HG02610 (cell line): ENCODE measurements around the gene EZR.

Source experiments
- ATAC-seq: cut with Tn5 transposase; IDR thresholded peaks from one replicate; pipeline ENCODE4 v1.9.1; 2021; ENCODE audit warnings: mild to moderate bottlenecking, moderate library complexity; ENCODE audit not compliant: unreplicated experiment

EZR gene

GRCh38 chr6:158780246-158780884 lies 38.8 kb downstream of the EZR start:
- no peak for ATAC-seq

- no peak for ATAC-seq
Observed at GRCh38 chr6:158778005-158778527, 41.1 kb downstream of the EZR start.

GRCh38 chr6:158777510-158777909 lies 41.7 kb downstream of the EZR start:
- ATAC-seq: no peak

GRCh38 chr6:158776737-158777136 lies 42.4 kb downstream of the EZR start:
- no peak for ATAC-seq

GRCh38 chr6:158775832-158776231 lies 43.3 kb downstream of the EZR start:
- ATAC-seq: no peak

GRCh38 chr6:158774717-158775449 lies 44.3 kb downstream of the EZR start:
- ATAC-seq: no peak

GRCh38 chr6:158773581-158774449 lies 45.4 kb downstream of the EZR start:
- ATAC-seq: no peak

- no peak for ATAC-seq
Observed at GRCh38 chr6:158772851-158773371, 46.3 kb downstream of the EZR start.

- ATAC-seq: no peak
Observed at GRCh38 chr6:158772172-158772571, 47.0 kb downstream of the EZR start.

- no peak for ATAC-seq
Observed at GRCh38 chr6:158771399-158772152, 47.6 kb downstream of the EZR start.

- no peak for ATAC-seq
Observed at GRCh38 chr6:158770533-158771330, 48.4 kb downstream of the EZR start.

- ATAC-seq: no peak
Observed at GRCh38 chr6:158769771-158770432, 49.3 kb downstream of the EZR start.

GRCh38 chr6:158769234-158769770 lies 49.9 kb downstream of the EZR start:
- ATAC-seq: no peak

GRCh38 chr6:158768436-158768835 lies 50.7 kb downstream of the EZR start:
- ATAC-seq: no peak

GRCh38 chr6:158767709-158768108 lies 51.5 kb downstream of the EZR start:
- ATAC-seq: no peak

GRCh38 chr6:158766621-158767455 lies 52.3 kb downstream of the EZR start:
- ATAC-seq: no peak

GRCh38 chr6:158765499-158766068 lies 53.6 kb downstream of the EZR start:
- ATAC-seq: no peak

GRCh38 chr6:158764926-158765325 lies 54.2 kb downstream of the EZR start:
- no peak for ATAC-seq
